ELR (cell line): Measurements from ENCODE around the gene SLC29A4.
"Not testable (repeated sequence)": the region's sequence is repeated elsewhere in the genome, so short reads cannot be mapped to it uniquely, and the experiment has no call there.

Experiments
- DNase-seq: peaks from one replicate; pipeline ENCODE4 v3.0.0-alpha.2; 2015; ENCODE audit warnings: low read depth

The SLC29A4 gene, protein sequence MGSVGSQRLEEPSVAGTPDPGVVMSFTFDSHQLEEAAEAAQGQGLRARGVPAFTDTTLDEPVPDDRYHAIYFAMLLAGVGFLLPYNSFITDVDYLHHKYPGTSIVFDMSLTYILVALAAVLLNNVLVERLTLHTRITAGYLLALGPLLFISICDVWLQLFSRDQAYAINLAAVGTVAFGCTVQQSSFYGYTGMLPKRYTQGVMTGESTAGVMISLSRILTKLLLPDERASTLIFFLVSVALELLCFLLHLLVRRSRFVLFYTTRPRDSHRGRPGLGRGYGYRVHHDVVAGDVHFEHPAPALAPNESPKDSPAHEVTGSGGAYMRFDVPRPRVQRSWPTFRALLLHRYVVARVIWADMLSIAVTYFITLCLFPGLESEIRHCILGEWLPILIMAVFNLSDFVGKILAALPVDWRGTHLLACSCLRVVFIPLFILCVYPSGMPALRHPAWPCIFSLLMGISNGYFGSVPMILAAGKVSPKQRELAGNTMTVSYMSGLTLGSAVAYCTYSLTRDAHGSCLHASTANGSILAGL

DNA sequence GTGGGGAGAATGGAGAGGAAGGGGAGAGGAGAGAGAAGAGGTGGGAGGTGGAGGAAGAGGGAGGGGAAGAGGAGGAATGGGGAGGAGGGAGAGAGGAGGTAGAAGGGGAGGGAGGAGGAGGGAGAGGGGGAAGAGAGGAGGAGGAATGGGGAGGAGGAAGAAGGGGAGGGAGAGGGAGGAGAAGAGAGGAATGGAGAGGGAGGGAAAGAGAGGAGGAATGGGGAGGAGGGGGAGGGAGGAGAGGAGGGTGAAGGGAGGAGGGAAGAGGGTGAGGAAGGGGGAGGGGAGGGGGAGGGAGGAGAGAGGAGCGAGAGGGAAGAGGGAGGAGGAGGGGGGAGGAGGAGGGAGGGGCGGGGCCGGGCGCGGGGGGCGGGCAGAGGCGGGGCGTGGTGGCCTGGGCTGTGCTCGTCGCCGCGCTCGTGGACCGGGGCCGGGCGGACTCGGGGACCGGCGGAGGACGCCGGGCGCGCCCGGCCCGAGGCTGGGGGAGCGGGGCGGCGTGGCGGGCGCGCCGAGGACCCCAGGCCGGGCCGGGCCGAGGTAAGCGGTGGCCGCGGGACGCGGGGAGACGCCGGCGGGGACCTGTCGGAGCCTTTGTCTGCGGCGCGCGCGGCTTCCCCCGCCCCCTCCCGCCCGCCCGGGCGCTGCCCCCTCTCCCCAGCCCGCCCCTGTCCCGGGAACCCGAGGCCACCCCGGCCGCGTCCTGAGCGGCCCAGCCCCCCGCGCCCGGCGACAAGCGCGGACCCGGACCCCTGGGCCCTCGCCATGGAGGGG, at the start of gene SLC29A4:
Gene SLC29A4, plus strand, starts transcription at position 401 of the 774 bp plus-strand sequence. CDS start 4,874 bp downstream, outside the sequence.
- DNase-seq: peak; percentile 25

DNA sequence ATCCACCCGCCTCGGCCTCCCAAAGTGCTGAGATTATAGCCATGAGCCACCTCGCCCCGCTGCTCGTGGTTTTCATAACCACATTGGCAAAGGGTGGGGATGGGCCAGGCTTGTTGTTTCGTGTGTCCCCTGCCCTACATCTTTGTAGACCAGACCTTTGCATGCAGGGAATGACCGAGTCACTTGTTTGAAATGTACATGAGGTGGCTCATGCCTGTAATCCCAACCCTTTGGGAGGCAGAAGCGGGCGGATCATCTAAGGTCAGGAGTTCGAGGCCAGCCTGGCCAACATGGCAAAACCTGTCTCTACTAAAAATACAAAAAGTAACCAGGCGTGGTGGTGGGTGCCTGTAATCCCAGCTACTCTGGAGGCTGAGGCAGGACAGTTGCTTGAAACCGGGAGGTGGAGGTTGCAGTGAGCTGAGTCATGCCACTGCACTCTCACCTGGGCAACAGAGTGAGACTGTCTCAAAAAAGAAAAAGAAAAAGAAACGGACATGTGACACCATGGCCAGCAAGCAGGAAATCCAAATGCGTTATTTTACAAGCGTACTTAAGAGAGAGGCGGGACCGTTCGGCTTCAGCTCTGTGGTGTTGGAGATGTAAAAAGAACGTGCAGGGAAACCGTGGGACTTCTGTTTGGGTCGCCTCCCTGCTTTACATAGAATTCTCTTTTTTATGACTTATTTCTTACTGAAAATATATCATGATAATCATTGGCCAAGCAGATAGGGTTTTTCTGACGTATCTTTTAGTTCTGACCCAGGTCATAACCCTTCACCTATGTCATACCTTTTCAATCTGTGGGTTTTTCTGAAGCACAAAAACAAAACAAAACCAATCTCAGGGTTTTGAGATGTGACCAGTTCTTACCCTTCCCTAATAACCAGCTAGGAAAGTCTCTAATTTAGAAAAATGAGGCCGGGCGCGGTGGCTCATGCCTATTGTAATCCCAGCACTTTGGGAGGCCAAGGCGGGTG, 47.6 kb upstream of the SLC29A4 start:
- peak; percentile 25 for DNase-seq

DNA sequence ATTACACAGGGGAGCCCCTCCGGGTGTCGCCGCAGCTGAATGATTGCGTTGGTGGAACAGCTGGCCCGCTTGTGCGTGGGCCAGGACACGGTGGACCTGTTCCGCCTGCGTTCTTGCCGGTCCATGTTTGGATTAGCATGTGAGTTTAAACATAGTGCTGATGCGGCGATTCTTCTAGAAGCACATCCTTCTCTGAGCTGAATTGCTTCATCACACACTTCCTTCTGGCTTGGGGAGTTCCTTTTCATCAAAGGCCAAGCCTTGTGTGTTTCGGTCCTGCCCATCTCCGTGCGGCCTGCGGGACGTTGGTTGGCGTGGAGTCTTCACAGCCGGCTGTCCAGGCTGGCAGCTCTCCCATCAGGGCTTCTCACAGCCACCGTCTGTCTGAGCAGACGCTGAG, 45.5 kb upstream of the SLC29A4 start:
- peak; percentile 23 for DNase-seq

DNA sequence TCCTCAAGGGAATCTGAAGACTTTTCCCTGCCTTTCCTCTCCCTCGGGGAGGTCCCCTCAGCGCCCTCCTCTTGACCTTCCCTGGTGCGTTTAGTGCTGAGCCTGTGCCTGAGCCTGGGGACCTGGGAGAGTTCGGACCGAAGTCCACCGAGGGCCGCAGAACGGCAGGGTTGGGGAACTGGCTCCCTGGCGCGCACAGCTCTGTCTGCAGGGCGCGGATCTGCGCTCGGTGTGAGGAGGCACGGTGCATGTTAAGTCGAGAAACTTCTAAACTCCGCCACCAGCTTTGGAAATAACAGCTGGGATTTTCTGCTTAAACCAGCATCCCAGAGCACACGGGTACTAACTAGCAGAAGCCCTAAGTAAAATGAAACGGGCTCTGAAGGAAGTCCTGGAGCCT, 44.2 kb upstream of the SLC29A4 start:
- DNase-seq: no peak

DNA sequence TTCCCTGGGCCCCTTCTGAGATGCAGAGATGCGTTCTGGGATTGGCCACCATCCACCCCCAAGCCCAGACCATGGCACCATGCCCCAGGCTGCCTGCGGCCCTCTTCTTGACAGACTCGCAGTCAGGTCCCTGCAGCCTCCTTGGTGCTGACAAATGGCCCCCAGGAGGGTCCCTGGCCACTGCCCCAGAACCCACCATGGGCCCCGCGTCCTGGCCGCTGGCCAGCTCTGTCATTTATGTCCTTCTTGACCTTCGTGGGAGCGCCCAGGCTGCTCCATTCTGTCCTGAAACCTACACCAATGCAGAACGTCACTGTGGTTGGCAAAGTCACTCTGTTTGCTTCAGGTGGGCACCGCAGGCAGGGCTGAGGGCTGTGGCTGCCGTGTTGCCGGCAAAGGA, 39.5 kb upstream of the SLC29A4 start:
- DNase-seq: no peak

DNA sequence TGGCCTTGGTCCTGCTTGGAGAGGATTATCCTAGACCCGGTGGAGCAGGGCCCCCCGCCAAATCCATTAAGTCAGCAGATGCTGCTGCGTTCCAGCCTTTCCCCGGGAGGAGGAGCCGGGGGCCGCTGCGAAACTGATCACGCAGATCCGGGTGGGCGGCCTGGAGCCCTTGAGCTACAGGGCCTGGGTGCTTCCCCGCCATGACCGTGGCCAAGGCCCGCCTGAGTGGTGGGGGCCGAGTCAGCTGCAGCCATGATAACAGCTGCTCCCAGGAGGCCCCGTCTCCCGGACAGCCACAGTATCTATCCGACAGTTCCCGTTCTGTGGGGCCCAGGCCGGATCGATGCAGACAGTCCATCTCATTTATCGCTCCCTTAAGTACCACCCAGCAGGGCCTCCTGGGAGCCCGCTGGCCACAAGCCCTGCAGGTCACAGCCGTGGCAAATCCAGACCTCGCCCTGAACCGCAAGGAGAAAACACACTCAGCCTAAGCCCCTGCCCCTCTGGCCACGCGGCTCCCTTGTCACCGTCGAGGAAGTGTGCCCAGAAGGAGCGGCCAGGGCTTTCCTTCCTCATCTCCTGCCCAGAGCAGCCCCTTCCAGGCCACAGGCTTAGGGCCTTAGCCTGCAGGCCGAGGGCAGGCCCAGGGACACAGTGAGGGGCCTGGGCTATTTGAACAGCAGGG, 34.4 kb upstream of the SLC29A4 start:
- DNase-seq: no peak

DNA sequence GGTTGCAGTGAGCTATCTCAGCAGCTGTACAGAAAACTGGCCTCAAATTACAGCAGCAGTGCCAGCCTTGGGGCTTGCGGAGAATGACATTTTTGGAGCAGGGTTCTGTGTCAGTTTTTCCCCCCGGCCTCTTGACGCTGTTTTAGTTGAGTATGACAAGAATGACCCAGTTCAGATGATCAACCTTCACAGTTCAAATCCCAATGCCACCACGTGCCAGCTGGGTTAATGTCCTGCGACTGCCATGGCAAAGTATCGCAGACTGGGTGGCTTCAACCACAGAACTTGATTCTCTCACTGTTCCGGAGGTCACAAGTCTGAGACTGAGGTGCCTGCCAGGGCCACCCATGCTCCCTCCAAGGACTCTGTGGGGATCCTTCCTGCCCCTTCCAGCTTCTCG, 32.0 kb upstream of the SLC29A4 start:
- not testable (repeated sequence) for DNase-seq

DNA sequence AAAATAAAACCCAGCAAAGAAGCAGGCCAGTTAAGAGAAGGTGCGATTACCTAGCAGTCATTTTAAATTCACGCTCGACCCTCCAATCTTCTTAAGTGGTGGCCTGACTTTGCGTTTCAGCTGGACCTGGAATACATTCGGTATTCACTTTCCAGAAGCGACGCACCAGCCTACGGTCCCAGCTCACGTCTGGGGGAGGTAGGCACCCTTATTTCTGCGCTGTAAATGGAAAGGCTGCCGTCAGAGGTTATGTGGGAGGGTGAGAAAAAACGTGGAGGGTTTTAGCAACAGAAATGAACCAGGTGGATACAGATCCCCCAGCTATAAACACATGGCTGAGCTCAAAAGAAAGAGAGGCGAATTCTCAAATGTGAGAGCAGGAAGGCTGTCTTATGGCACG, 29.2 kb upstream of the SLC29A4 start:
- not testable (repeated sequence) for DNase-seq

DNA sequence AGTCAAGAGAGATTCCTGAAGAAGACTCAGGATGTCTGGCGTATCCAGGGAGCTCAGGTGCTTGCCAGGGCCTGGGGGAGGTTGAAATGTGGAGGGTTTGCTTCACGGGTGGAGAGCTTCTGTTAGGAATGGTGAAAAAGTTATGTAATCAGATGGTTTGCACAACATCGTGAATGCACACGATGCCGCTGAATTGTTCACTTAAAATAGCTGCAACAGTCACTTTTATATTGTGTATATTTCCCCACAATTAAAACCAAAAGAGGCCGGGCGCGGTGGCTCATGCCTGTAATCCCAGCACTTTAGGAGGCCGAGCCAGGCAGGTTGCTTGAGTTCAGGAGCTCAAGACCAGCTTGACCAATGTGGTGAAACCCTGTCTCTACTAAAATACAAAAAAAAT, 28.4 kb upstream of the SLC29A4 start:
- DNase-seq: not testable (repeated sequence)

DNA sequence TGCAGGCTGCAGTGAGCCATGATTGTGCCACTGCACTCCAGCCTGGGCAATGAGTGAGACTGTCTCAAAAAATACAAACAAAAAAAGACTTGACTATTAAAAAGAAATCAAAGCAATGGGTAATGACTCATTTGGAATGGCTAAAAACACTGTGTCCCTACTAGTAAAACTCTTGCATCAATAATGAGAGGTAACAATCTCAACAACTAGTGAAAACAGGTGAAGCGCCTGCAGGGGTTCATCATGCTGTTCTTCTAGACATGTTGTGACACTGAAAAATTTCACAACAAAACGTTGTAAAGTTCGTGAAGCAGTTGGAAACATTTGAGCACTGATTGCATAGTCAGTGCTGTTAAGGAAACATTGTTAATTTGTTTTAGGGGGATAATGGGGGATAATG, 26.9 kb upstream of the SLC29A4 start:
- DNase-seq: no peak

DNA sequence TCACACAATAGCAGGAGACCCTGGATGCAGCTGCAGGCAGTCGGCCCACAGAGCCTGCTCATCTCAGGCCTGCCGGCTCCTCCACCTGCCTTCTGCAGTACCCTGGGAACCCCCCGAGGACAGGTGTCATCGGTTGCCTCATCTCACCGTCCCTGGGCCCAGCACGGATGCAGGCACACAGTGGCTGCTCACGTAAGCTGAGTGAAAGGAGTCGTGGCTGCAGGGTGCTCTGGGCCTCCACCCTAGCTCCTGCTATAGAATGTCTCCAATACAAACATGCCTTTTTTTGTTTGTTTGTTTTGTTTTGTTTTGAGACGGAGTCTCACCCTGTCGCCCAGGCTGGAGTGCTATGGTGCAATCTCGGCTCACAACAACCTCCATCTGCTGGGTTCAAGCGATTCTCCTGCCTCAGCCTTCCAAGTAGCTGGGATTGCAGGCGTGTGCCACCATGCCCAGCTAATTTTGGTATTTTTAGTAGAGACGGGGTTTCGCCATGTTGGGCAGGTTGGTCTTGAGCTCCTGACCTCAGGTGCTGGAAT, 22.1 kb upstream of the SLC29A4 start:
- DNase-seq: not testable (repeated sequence)

DNA sequence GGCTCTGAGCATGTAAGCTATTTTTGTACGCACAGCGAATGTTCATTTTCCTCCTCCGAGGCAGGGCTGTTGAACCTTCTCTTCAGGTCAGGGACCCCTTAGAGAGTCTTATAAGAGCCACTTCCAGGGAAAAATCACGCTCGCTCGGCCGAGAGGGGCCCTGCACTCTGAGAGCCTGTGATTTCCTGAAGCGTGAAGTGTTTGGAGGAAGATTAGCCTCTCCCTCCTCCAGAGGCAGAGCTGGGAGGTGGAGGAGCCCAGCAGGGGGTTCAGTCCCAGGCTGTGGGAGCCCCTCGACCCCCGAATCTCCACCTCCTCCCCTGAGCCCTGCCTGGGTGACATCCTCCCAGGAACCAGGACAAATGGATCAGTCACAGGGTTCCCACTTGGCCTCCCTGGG, 19.7 kb upstream of the SLC29A4 start:
- DNase-seq: not testable (repeated sequence)

DNA sequence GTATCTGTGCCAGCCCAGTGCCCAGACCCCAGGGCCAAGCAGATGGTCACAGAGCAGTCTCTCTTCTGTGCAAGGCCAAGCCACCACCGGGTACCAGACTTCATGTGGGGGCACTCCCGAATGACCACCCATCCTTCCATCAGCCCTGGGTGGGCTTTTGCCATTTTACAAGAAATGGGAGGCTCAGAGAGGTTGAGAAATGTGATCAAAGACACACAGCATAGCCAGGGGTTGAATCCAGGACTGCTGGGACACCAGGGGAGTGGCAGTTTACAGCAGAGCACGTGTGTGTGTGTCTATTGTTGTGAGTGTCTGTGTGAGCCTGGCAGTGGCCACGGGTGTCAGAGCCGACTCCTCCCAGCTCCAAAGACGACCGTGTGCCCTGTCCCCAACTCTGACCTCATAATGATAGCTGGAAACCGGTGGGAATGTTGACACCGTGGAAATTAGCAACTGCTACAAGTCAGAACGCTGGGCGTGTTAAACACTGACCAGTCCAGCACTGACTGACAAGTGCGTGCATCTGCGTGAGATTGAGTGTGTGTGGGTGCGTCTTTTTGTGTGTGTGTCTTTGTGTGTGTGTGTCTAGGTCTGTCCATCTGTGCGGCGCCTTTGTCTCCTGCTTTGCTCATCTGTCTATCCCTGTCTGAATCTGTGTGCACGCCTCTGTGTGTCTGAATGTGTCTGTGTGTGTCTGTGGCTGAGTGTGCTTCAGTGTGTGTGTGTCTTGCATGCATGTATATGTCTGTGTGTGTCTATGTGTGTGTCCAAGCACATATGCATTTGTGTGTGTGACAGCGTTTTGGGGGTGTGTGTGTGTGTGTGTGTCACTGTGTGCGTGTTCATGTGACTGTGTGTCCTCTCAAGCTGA, 17.2 kb upstream of the SLC29A4 start:
- no peak for DNase-seq

DNA sequence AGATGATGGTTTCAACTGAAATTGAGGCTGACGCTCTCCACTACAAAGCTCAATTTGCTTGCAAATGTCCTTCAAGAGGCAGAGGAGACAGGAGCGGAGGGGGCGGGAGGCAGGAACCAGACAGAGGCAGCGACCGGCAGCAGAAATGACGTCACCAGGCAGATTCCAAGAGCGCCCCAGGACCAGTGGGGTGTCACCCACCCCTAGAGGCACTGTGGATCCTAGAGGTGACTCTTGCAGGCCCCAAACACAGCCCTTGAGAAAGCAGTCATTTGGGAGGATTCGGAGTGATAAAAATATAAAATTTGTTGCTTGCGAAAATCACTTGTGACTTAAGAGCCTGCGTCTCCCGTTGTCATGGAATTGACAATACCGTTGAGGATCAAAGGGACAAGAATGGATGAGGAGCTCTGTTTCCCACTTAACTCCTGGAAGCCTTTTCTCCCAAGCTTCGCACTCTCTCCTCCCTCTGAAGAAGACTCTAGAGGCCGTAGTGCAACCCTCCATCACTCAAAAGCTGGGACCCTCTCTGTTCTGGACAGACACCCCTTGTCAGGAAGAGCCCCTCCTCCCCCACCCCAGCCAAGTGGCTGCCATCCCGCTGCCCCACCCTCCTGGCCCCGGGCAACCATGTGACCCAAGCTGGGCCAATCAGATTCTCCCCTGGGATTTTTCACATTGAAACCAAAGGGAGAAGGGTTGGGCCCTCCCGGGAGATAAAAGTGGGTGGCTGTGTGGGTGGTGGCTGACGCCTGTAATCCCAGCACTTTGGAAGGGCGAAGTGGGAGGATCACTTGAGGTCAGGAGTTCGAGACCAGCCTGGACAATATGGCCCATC, 16.3 kb upstream of the SLC29A4 start:
- DNase-seq: peak; percentile 29

DNA sequence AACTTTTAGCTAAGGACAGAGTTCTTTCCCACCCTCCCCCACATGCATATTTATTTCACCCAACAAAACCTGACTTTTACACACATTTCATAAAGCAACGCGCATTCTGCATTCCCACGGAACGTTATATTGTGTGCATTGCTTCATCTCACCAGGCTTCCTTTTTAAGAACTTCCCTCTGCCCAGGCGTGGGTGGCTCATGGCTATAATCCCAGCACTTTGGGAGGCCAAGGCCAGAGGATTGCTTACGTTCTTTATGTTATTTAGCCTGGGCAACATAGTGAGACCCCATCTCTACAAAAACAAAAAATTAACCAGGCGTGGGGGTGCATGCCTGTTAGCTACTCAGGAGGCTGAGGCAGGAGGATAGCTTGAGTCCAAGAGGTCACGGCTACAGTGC, 14.9 kb upstream of the SLC29A4 start:
- not testable (repeated sequence) for DNase-seq

DNA sequence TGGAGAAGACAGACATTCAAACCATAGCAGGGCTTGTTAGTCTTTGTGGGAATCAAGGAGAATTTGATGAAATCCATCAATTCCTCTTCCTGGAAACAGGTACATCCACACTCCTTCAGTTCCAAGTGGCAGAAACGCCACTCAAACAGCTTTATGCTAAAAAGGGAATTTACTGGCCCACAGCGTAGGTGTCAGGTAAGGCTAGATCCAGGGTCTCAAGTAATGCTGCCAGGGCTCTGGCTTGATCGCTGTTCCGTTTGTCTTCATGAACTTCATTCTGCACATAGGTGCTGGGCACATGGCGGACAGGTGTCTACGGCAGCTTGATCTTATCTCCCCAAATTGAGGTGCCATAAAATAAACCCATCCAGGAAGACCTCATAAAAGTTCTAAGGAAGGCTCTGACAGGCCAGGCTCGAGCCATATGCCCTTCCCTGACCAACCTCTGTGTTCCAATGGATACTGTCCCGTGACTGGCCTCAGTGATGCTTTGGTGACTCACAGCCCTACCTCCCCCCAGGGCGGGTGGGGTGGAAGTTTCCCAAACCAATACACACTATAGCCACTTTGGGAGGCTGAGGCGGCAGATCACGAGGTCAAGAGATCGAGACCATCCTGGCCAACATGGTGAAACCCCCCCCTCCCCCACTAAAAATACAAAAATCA, 12.6 kb upstream of the SLC29A4 start:
- peak; percentile 68 for DNase-seq

DNA sequence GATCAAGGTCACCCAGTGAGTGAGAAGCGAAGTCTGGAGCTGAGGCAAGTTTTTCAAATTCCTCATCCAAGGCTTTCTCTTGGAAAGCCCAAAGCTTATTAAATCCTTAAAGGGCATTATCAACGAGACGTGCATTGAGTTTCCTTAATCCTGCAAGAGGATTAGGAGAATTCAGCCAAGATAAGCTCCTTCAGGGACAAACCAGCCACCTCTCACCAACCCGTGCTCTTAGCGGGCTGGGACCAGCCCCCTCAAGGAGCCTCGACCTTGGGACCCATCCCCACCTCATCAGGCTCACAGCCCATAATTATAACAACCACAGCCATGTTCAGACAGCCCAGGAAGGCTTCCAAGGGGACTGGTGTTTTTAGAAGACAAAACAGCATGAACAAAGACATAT, 12.0 kb upstream of the SLC29A4 start:
- no peak for DNase-seq

DNA sequence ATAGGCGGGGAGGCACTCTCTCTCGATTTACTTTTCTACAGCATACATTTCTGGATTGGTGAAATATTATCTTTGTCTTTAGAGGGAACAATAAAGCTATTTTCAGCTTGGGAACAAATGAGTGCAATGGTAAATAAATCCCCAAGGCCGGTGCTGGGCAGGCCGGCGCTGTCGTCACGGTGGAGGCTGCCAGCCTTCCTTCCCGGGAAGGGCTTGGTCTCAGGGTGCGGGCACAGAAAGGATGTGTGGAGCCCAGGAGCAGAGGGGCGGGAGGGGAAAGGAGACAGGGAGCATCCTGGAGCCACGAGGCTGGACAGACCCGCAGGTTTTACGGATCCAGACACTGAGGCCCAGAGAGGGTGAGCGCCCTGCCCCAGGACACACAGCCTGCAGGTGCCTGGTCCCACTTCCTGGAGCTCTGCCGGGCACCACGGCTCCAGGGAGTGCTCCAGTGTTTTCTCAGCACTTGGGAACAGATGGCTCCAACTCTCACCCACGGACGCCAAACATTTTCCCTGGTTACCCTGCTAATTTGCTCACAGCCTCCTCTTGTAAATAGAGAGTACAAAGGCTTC, 8.8 kb upstream of the SLC29A4 start:
- DNase-seq: not testable (repeated sequence)
